ENCODE measurements around the gene RNF152. TPM values are rescaled to one million over a fixed set of nuclear protein-coding genes. Genes with fewer than 3 reads are reported as not detected.

The RNF152 gene
- total and polyA plus RNA-seq, 2 donors (not counting 3 experiments of a cell fraction or from before 2014, with no cell fraction given) = 20.8 to 27.5 TPM

GRCh38 chr18:61865466-61866175, 27.2 kb downstream of the RNF152 start:
- Histone ChIP-seq H3K36me3 (ENCODE audit: control insufficient read depth in 2 of 2, extremely low read depth in 1 of 2, insufficient read depth in 2 of 2, low read length in 2 of 2) (peaks cover 0 to 3% of the 10 kb centered on the region in 2 experiments), H3K9me3 (replicated peaks; ENCODE audit: control insufficient read depth, insufficient read depth, low read length) (no peaks in the 10 kb centered on the region), H3K4me1 (ENCODE audit: control insufficient read depth, extremely low read depth, insufficient read depth, low read length) (no peaks in the 10 kb centered on the region), H4K20me1 (replicated peaks; ENCODE audit: control insufficient read depth, extremely low read depth, insufficient read depth, low read length) (no peaks in the 10 kb centered on the region), H3K9me1 (replicated peaks; ENCODE audit: control insufficient read depth, extremely low read depth, insufficient read depth, low read length) (no peaks in the 10 kb centered on the region), H3K9ac (replicated peaks; ENCODE audit: extremely low read depth, insufficient read depth, low read length) (no peak overlapping the region), H2AFZ (ENCODE audit: low read depth, low read length) (no peak overlapping the region), H3K27me3 (ENCODE audit: control insufficient read depth in 2 of 2, insufficient read depth in 2 of 2, low read length in 2 of 2) (no peaks in the 10 kb centered on the region), H3K4me3 (replicated peaks in 1 of 3; ENCODE audit: insufficient read depth in 1 of 3, low read depth in 1 of 3, low read length in 3 of 3) (no peak overlapping the region), H3K27ac (ENCODE audit: insufficient read depth, low read depth, low read length) (no peak overlapping the region), H3K79me2 (ENCODE audit: control insufficient read depth, insufficient read depth, low read length) (peaks cover 55% of the 10 kb centered on the region), H3K4me2 (ENCODE audit: insufficient read depth, low read length) (no peak overlapping the region)
- BruUV-seq (replicated peaks) = no TSS peak
- intact Hi-C loops (cut with micrococcal nuclease) = no loop called here
- ChIA-PET CTCF (interaction anchor here (0.9 to 1.0 kb wide), 2 partner anchors 11 to 81 kb away, joined by 3 read pairs; no protein-coding TSS in a partner anchor), POLR2A (no interaction called here)
- TF ChIP-seq JUN (IDR thresholded peaks at IDR 0.05; ENCODE audit: borderline replicate concordance, insufficient read depth, insufficient read length, low read depth) = no peak
- no peak for TF ChIP-seq GATA2 (IDR thresholded peaks at IDR 0.05; ENCODE audit: insufficient read depth, insufficient read length, low read depth, low read length)
- TF ChIP-seq MAX (IDR thresholded peaks at IDR 0.05; ENCODE audit: insufficient read depth, insufficient read length) = no peak
- no peak for TF ChIP-seq CTCF (IDR thresholded peaks at IDR 0.05; ENCODE audit: extremely low read depth in 1 of 2, insufficient read depth in 1 of 2, low read depth in 1 of 2, low read length in 2 of 2)
- no peak for TF ChIP-seq EZH2 (IDR thresholded peaks at IDR 0.05; ENCODE audit: borderline replicate concordance, low read depth, low read length, severe bottlenecking)
- no peak for TF ChIP-seq POLR2AphosphoS5 (IDR thresholded peaks at IDR 0.05; ENCODE audit: insufficient read depth, low read depth, low read length)
- no peak for TF ChIP-seq FOS (IDR thresholded peaks at IDR 0.05; ENCODE audit: borderline replicate concordance, insufficient read depth, low read length)
- no peak for TF ChIP-seq MYC (IDR thresholded peaks at IDR 0.05; ENCODE audit: low read depth, low read length)
- no peak for TF ChIP-seq POLR2A (IDR thresholded peaks at IDR 0.05; ENCODE audit: low read depth, low read length)
- DNase-seq (ENCODE audit: low read depth, low spot score) (no peak), FAIRE-seq (no peak)
- dilution Hi-C loops (cut with MboI; ENCODE audit: extremely low pct_ligation_motif_present, low sequenced_read_pairs) = no loop called here
